ENCODE data around the gene ACKR4. TPM values are rescaled to one million over a fixed set of nuclear protein-coding genes. Genes with fewer than 3 reads are reported as not detected.

ACKR4 gene
- total RNA-seq, 1 experiment from 2014 or later, result not detected

GRCh38 chr3:132625613-132626012 is 28.5 kb downstream of the ACKR4 start:
- Mint-ChIP-seq H3K27me3 (ENCODE audit: insufficient read depth, unreplicated experiment) (no peaks in the 10 kb centered on the region), H3K36me3 (ENCODE audit: insufficient read depth, unreplicated experiment) (peaks cover 5% of the 10 kb centered on the region), H3K4me1 (ENCODE audit: low read depth, unreplicated experiment) (no peaks in the 10 kb centered on the region), H3K4me3 (ENCODE audit: unreplicated experiment) (no peak overlapping the region), H3K9me3 (ENCODE audit: unreplicated experiment) (no peaks in the 10 kb centered on the region), H3K27ac (ENCODE audit: unreplicated experiment) (no peak overlapping the region)
- no peaks in the 10 kb centered on the region for H3K4me1 ChIP-seq
- POLR2A ChIA-PET, result no interaction called here
- intact Hi-C loops (cut with micrococcal nuclease; ENCODE audit: unreplicated experiment), result no loop called here
- H3K4me3 ChIP-seq (ENCODE audit: low read depth, low read length), result no peak overlapping the region
- no peaks in the 10 kb centered on the region for H3K36me3 ChIP-seq (ENCODE audit: control insufficient read depth, insufficient read depth, low read length)
- H3K9me3 ChIP-seq, result no peaks in the 10 kb centered on the region
- no peak for TF ChIP-seq CTCF (IDR thresholded peaks at IDR 0.05; ENCODE audit: insufficient read depth in 1 of 2, low read depth in 1 of 2, low read length in 1 of 2, severe bottlenecking in 1 of 2, unreplicated experiment in 1 of 2)
- no TSS peak for BruUV-seq (replicated peaks)
- no peaks in the 10 kb centered on the region for H3K27me3 ChIP-seq (replicated peaks; ENCODE audit: control insufficient read depth, insufficient read depth, low read length)
- DNase-seq, result no peak
- CTCF ChIA-PET, result no interaction called here

- Histone ChIP-seq H3K4me3 (ENCODE audit: low read depth, low read length) (no peak overlapping the region), H3K36me3 (ENCODE audit: control insufficient read depth, insufficient read depth, low read length) (no peaks in the 10 kb centered on the region), H3K9me3 (no peaks in the 10 kb centered on the region), H3K27me3 (replicated peaks; ENCODE audit: control insufficient read depth, insufficient read depth, low read length) (no peaks in the 10 kb centered on the region), H3K4me1 (no peaks in the 10 kb centered on the region)
- Mint-ChIP-seq H3K9me3 (ENCODE audit: unreplicated experiment) (no peaks in the 10 kb centered on the region), H3K36me3 (ENCODE audit: insufficient read depth, unreplicated experiment) (peaks cover 5% of the 10 kb centered on the region), H3K27ac (ENCODE audit: unreplicated experiment) (no peak overlapping the region), H3K4me1 (ENCODE audit: low read depth, unreplicated experiment) (no peaks in the 10 kb centered on the region), H3K4me3 (ENCODE audit: unreplicated experiment) (no peak overlapping the region), H3K27me3 (ENCODE audit: insufficient read depth, unreplicated experiment) (no peaks in the 10 kb centered on the region)
- no TSS peak for BruUV-seq (replicated peaks)
- no peak for TF ChIP-seq CTCF (IDR thresholded peaks at IDR 0.05; ENCODE audit: insufficient read depth in 1 of 2, low read depth in 1 of 2, low read length in 1 of 2, severe bottlenecking in 1 of 2, unreplicated experiment in 1 of 2)
- no peak for DNase-seq
- ChIA-PET CTCF (no interaction called here), POLR2A (no interaction called here)
- intact Hi-C loops (cut with micrococcal nuclease; ENCODE audit: unreplicated experiment), result no loop called here
Measured at GRCh38 chr3:132626955-132627354, 29.9 kb downstream of the ACKR4 start.

- H3K36me3 Mint-ChIP-seq (ENCODE audit: insufficient read depth, unreplicated experiment), result peaks cover 5% of the 10 kb centered on the region
- ChIA-PET POLR2A (no interaction called here), CTCF (no interaction called here)
- H3K4me1 Mint-ChIP-seq (ENCODE audit: low read depth, unreplicated experiment), result no peaks in the 10 kb centered on the region
- intact Hi-C loops (cut with micrococcal nuclease; ENCODE audit: unreplicated experiment), result no loop called here
- no peak overlapping the region for H3K4me3 ChIP-seq (ENCODE audit: low read depth, low read length)
- H3K36me3 ChIP-seq (ENCODE audit: control insufficient read depth, insufficient read depth, low read length), result no peaks in the 10 kb centered on the region
- no peaks in the 10 kb centered on the region for H3K9me3 ChIP-seq
- no peaks in the 10 kb centered on the region for H3K27me3 ChIP-seq (replicated peaks; ENCODE audit: control insufficient read depth, insufficient read depth, low read length)
- H3K4me1 ChIP-seq, result no peaks in the 10 kb centered on the region
- H3K9me3 Mint-ChIP-seq (ENCODE audit: unreplicated experiment), result no peaks in the 10 kb centered on the region
- no peak overlapping the region for H3K27ac Mint-ChIP-seq (ENCODE audit: unreplicated experiment)
- H3K27me3 Mint-ChIP-seq (ENCODE audit: insufficient read depth, unreplicated experiment), result no peaks in the 10 kb centered on the region
- TF ChIP-seq CTCF (IDR thresholded peaks at IDR 0.05; ENCODE audit: insufficient read depth in 1 of 2, low read depth in 1 of 2, low read length in 1 of 2, severe bottlenecking in 1 of 2, unreplicated experiment in 1 of 2), result no peak
- BruUV-seq (replicated peaks), result no TSS peak
- DNase-seq, result no peak
- H3K4me3 Mint-ChIP-seq (ENCODE audit: unreplicated experiment), result no peak overlapping the region
Measured at GRCh38 chr3:132628157-132628556, 31.1 kb downstream of the ACKR4 start.
